ENCODE measurements around the gene SYF2.

SYF2 gene

GRCh38 chr1:25186161-25187007 lies 45.9 kb downstream of the SYF2 start:
- peaks cover 32% of the 10 kb centered on the region for H3K27me3 Mint-ChIP-seq

GRCh38 chr1:25185409-25186160 lies 46.7 kb downstream of the SYF2 start:
- no peak for ATAC-seq
- Mint-ChIP-seq H3K4me3 (no peak overlapping the region), H3K4me1 (no peaks in the 10 kb centered on the region), H3K27ac (no peak overlapping the region), H3K36me3 (no peaks in the 10 kb centered on the region), H3K27me3 (peaks cover 32% of the 10 kb centered on the region), H3K9me3 (no peaks in the 10 kb centered on the region)

More at GRCh38 chr1:25186161-25187007, 45.9 kb downstream of the SYF2 start:
- Mint-ChIP-seq H3K4me1 (no peaks in the 10 kb centered on the region), H3K36me3 (no peaks in the 10 kb centered on the region), H3K9me3 (no peaks in the 10 kb centered on the region), H3K4me3 (no peak overlapping the region), H3K27ac (no peak overlapping the region)
- ATAC-seq: no peak

- ATAC-seq: no peak
- Mint-ChIP-seq H3K27ac (no peak overlapping the region), H3K4me3 (no peak overlapping the region), H3K36me3 (no peaks in the 10 kb centered on the region), H3K9me3 (no peaks in the 10 kb centered on the region), H3K4me1 (no peaks in the 10 kb centered on the region), H3K27me3 (peaks cover 42% of the 10 kb centered on the region)
Observed at GRCh38 chr1:25184001-25184762, 48.1 kb downstream of the SYF2 start.

DNA sequence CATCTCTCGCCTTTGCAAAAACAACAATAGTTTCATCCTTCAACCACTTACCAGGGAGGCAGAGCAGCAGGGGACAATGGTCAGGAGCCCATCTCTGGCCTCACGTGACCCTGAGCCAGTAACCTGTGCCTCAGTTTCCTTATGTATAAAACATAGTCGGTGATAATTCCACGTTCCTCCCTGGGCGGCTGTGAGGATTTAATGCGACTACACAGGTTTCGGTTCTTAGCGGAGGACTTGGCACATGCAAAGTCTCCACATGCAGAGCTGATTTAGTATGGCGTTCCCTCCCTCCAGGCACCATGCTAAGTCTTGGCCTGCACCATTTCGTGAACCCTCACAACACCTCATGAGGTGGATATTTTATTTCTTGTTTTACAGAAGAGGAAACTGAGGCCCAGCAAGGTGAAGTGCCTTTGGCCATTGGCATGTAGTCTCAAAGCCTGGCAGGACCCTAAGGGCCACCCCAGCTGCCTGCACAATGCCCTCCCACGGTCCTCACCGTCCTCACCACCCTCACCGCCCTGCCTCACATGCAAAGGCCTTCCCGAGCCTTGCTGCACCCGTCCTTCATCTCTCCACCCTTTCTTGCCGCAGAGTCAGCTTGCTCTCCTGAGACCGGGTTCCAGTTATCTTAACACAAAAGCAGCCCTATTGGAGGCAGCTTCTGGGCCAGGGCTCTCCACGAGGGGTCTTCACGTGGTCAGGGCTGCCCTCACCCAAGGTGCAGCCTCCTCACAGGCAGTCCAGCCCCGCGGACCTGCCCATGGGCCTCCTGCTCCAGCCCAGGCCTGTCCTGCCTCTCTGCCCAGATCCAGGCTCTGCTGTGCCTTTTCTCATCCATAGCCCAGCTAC lies 48.9 kb downstream of the SYF2 start:
- no peak overlapping the region for H3K27ac Mint-ChIP-seq
- ATAC-seq: no peak
- H3K36me3 Mint-ChIP-seq: no peaks in the 10 kb centered on the region
- H3K4me3 Mint-ChIP-seq: no peak overlapping the region
- peaks cover 42% of the 10 kb centered on the region for H3K27me3 Mint-ChIP-seq
- no peaks in the 10 kb centered on the region for H3K9me3 Mint-ChIP-seq
- H3K4me1 Mint-ChIP-seq: no peaks in the 10 kb centered on the region

DNA sequence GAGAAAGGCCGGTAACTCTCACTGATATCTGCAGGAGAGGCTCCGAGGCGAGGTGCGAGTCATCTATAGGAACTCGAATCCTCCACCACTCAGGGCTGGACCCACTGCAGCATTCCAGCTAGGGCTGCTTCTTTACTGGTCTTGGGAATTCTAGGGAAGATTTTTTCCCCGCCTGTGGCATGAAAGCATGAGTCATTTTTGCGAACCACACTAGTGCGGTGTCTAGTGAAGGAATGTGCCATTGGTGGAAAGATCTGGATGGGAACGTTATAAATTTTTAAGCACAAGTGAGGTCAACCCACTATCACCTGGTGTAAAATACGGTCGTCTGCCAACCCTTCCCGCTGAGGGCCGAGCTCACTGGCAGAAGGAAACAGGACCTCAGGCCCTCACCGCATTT lies 49.7 kb downstream of the SYF2 start:
- no peaks in the 10 kb centered on the region for H3K4me1 Mint-ChIP-seq
- H3K9me3 Mint-ChIP-seq: no peaks in the 10 kb centered on the region
- no peak overlapping the region for H3K27ac Mint-ChIP-seq
- no peak for ATAC-seq
- H3K4me3 Mint-ChIP-seq: no peak overlapping the region
- H3K27me3 Mint-ChIP-seq: peaks cover 42% of the 10 kb centered on the region
- no peaks in the 10 kb centered on the region for H3K36me3 Mint-ChIP-seq

DNA sequence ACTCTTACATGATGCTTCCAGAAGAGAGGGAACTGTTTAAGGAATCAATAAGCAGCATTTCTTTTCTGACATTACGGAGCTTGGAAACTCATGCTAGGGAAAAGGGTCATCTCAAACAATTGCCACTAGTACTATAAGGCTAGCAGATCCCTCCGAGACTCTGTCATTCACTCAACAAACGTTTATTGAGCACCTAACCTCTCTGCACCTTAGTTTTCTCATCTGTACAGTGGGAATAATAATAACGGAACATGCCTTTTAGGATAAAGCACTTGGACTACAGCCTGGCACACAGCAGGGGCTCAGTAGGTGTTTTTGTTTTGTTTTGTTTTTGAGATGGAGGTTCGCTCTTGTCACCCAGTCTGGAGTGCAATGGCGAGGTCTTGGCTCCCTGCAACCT lies 51.3 kb downstream of the SYF2 start:
- H3K27ac Mint-ChIP-seq: no peak overlapping the region
- H3K9me3 Mint-ChIP-seq: peaks cover 8% of the 10 kb centered on the region
- peaks cover 5% of the 10 kb centered on the region for H3K36me3 Mint-ChIP-seq
- no peak for ATAC-seq
- H3K4me3 Mint-ChIP-seq: no peak overlapping the region
- peaks cover 42% of the 10 kb centered on the region for H3K27me3 Mint-ChIP-seq
- H3K4me1 Mint-ChIP-seq: no peaks in the 10 kb centered on the region

DNA sequence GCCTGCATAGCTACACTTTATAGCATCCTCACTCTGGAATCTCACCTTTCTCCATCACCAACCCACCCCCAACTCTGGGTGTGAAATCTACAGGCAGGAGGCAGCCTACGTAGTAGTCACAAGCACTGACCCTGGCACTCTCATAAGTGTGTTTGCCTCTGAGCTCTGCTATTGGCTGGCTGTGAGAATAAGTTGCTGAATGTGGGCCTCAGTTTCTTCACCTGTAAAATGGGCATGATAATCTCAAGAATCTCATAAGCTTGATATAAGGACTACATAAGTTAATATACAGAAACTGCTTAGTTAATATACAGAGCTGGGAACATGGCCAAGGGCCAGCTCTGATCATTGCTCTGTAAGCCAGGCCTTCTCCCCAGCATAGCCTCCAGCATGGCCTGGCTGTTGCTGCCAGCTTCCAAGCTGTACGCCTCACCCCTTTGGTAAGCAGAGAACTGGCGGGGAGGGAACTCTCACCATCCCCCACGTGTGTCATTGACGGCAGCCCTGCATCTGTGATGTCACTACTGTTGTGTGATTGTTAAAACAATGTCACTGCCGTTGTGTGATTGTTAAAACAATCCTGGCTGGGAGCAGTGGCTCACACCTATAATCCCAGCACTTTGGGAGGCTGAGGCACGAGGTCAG lies 53.3 kb downstream of the SYF2 start:
- H3K36me3 Mint-ChIP-seq: peaks cover 5% of the 10 kb centered on the region
- peaks cover 8% of the 10 kb centered on the region for H3K9me3 Mint-ChIP-seq
- peaks cover 27% of the 10 kb centered on the region for H3K27me3 Mint-ChIP-seq
- no peaks in the 10 kb centered on the region for H3K4me1 Mint-ChIP-seq
- no peak overlapping the region for H3K4me3 Mint-ChIP-seq
- H3K27ac Mint-ChIP-seq: no peak overlapping the region
- no peak for ATAC-seq

DNA sequence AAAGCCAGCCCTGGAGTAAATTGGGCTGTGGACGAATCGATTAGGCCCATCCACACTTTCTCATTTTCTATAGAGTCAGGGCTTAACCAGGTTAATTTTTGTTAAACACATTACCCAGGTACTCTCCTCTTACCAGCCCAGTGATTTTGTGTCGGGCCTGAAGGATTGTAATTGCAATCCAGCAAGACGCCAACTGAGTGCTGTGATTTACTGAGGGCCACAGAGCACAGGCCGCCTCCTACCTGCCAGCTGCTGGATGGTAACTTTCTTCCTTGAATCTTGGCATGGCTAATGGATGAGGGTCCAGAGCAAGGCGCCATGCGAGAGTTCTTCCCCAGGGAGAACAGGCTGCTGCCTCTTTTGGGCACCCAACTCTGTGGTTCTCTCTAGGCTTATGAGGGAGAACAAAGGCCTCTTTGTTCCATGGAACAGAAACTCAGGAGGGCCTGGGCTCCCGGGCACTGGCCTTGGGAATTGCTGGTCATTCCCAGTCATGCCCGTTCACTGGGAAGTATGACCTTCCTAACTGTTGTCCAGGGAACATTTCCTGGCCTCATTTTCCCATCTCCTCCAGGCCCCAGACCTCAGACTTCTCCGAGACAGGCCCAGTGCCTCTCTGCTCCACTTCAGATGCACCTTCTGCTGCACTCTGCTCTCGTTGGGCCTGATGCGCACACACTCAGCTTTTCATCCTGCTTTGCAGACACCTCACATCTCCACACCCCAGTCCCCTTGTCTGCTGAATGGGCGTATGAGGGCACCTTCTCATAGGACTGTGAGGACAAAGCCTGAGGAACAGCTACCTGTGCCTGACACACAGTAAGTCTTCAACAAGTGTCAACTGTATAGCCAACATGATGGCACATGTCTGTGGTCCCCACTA lies 57.3 kb downstream of the SYF2 start:
- peaks cover 5% of the 10 kb centered on the region for H3K36me3 Mint-ChIP-seq
- no peak overlapping the region for H3K4me3 Mint-ChIP-seq
- H3K4me1 Mint-ChIP-seq: no peaks in the 10 kb centered on the region
- peaks cover 10% of the 10 kb centered on the region for H3K9me3 Mint-ChIP-seq
- ATAC-seq: no peak
- H3K27me3 Mint-ChIP-seq: peaks cover 6% of the 10 kb centered on the region
- H3K27ac Mint-ChIP-seq: no peak overlapping the region

GRCh38 chr1:25174363-25174729 lies 58.0 kb downstream of the SYF2 start:
- H3K27ac Mint-ChIP-seq: no peak overlapping the region
- H3K27me3 Mint-ChIP-seq: no peaks in the 10 kb centered on the region
- H3K9me3 Mint-ChIP-seq: peaks cover 10% of the 10 kb centered on the region
- no peak overlapping the region for H3K4me3 Mint-ChIP-seq
- H3K4me1 Mint-ChIP-seq: no peaks in the 10 kb centered on the region
- H3K36me3 Mint-ChIP-seq: peaks cover 5% of the 10 kb centered on the region
- no peak for ATAC-seq

DNA sequence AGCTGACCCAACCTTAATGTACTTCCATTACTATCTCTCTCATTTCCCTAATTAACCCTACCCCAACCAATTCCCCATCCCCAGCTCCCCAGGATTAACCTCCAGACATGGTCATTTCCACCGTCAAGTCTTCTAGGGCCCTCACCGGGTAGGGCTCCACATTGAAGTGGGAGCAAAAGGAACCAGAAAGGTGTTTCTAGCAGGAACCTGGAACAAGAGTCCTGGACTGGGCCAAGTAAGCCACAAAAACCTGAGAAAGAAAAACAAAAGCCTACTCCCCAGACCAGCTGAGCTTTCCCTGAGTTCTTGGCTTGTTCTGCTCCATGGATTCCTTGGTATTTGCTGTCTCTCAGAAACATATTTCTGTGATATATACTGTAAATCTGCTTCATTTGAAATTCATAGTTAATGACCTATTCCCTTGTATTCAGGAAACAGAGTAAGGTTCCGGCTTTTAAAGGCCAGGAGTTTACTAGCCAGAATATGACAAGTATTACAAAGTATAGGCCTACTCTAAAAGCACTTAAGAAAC lies 58.4 kb downstream of the SYF2 start:
- H3K27me3 Mint-ChIP-seq: no peaks in the 10 kb centered on the region
- peaks cover 5% of the 10 kb centered on the region for H3K36me3 Mint-ChIP-seq
- no peak for ATAC-seq
- no peaks in the 10 kb centered on the region for H3K4me1 Mint-ChIP-seq
- peaks cover 10% of the 10 kb centered on the region for H3K9me3 Mint-ChIP-seq
- H3K4me3 Mint-ChIP-seq: no peak overlapping the region
- no peak overlapping the region for H3K27ac Mint-ChIP-seq

Measured in stimulated activated memory B cell treated with anti-CD40 and anti-IgM and Interleukin-4, amounts not matched to agents 10 μg/mL and 1 μg/mL and 100 μg/mL, for 72 hours (primary cell).